Lower leg skin (tissue), 3 donors: ENCODE measurements around the gene ADGRG3.

Experiments used
- POLR2A ChIP-seq, 2 donors: fragments of 450-650 bp; IDR thresholded peaks; one replicate each; pipeline ENCODE4 v1.6.1; 2016 to 2017; ENCODE audit warnings: antibody characterized with exemption in 2 of 2, mild to moderate bottlenecking in 1 of 2, moderate library complexity in 1 of 2
- TF ChIP-seq, protein P1 (sequence below), 3 donors: fragments of 450-650 bp; IDR thresholded peaks; one replicate each; pipeline ENCODE4 v1.5.1; 2016; ENCODE audit warnings: antibody characterized with exemption in 3 of 3, mild to moderate bottlenecking in 3 of 3, moderate library complexity in 2 of 3

DNA sequence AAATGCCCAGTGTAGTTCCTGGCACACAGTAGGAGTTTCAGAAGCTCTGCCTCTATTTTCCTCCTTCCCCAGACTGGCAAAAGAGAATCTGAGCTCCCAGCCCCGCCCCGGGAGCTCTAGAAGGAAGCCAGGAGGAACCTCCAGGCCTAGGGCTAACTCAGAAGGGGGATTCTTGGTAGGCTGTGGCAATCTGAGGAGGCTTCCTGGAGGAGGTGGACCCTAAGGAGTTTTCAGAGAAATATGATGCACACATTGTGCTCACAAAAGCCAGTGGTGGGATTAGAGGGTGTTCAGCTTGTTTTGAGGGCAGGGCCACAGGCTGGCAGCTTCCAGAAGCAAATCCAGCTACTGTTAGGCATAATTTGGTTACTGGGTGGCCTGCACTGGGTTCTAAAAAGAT, 29.7 kb upstream of the ADGRG3 start:
- TF ChIP-seq, protein P1, sequence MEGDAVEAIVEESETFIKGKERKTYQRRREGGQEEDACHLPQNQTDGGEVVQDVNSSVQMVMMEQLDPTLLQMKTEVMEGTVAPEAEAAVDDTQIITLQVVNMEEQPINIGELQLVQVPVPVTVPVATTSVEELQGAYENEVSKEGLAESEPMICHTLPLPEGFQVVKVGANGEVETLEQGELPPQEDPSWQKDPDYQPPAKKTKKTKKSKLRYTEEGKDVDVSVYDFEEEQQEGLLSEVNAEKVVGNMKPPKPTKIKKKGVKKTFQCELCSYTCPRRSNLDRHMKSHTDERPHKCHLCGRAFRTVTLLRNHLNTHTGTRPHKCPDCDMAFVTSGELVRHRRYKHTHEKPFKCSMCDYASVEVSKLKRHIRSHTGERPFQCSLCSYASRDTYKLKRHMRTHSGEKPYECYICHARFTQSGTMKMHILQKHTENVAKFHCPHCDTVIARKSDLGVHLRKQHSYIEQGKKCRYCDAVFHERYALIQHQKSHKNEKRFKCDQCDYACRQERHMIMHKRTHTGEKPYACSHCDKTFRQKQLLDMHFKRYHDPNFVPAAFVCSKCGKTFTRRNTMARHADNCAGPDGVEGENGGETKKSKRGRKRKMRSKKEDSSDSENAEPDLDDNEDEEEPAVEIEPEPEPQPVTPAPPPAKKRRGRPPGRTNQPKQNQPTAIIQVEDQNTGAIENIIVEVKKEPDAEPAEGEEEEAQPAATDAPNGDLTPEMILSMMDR (IDR thresholded peaks at IDR 0.05), result no peak
- no peak for TF ChIP-seq POLR2A (IDR thresholded peaks at IDR 0.05)
